GM19455 (cell line): Measurements from ENCODE around the gene GJA1.
"Not testable (repeated sequence)": the region's sequence is repeated elsewhere in the genome, so short reads cannot be mapped to it uniquely, and the experiment has no call there.

ENCODE experiments used
- ATAC-seq: cut with Tn5 transposase; IDR thresholded peaks from one replicate; pipeline ENCODE4 v1.9.1; 2021; ENCODE audit not compliant: unreplicated experiment

Gene GJA1

DNA sequence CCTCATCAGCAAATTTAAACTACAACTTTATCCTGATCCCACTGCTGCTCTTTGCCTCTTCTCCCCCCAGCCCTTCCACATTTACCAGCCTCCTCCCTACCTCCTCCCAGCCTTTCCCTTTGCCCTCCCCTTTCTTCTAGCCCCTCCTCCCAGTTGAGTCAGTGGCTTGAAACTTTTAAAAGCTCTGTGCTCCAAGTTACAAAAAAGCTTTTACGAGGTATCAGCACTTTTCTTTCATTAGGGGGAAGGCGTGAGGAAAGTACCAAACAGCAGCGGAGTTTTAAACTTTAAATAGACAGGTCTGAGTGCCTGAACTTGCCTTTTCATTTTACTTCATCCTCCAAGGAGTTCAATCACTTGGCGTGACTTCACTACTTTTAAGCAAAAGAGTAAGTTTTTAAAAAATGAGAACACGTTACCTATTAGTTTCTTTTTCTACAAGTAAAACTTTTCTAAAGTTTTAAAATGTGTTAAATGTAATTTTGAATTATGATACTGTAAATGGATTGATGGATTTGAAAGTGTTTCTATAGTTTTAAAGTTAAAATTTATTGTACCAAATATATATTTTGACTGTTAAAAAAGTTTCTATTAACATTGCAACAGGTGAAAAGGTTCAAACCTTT lies at the start of gene GJA1:
TSS of gene GJA1 (plus strand) at position 203 of the 626 bp plus-strand sequence. CDS start 11,202 bp downstream, outside the sequence.
- ATAC-seq, result no peak

DNA sequence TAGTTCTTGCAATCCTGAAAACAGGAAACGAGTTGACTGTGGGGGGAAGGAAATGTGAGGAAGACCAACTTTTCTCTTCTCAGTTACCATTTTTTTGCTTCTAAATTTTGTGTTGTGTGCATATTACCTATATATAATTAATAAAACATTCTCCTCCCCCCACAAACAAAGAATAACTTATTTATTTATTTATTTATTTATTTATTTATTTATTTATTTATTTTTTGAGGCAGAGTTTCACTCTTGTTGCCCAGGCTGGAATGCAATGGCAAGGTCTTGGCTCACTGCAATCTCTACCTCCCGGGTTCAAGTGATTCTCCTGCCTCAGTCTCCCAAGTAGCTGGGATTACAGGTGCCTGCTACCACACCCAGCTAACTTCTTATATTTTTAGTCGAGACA lies 48.9 kb upstream of the GJA1 start:
- ATAC-seq, result not testable (repeated sequence)

DNA sequence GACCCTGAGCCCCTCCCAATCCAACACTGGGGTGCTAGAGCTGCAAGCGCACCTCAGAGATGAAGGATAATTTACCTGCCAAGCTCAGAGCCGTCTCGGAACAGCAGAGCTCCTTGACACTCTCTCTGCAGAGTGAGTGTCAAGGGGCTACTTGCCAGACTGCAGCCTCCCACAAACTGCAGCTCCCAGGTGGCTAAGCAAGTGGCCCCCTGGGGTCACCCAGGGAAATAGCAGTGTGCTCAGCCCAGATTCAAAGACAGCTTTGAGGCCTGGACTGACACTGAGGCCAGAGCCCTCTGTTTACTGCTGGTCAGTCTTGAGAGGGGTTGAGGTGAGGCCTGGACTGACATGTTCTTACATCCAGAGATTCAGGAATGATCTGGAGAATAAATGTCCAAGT lies 46.0 kb upstream of the GJA1 start:
- ATAC-seq, result no peak

- ATAC-seq, result no peak
These were observed 41.5 kb upstream of the GJA1 start for GRCh38 chr6:121393731-121394505.

GRCh38 chr6:121395736-121396135 lies 39.7 kb upstream of the GJA1 start:
- no peak for ATAC-seq

DNA sequence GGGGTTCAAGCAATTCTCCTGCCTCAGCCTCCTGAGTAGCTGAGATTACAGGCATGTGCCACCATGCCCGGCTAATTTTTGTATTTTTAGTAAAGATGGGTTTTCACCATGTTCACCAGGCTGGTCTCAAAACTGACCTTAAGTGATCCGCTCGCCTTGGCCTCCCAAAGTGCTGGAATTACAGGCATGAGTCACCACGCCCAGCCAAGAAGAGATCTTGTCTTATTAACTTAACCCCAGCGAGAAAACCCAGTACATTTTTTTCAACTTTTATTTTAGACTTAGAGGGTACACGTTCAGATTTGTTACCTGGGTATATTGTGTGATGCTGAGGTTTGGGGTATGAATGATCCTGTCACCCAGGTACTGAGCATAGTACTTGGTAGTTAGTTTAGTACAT lies 38.3 kb upstream of the GJA1 start:
- not testable (repeated sequence) for ATAC-seq

GRCh38 chr6:121398127-121398526 lies 37.3 kb upstream of the GJA1 start:
- ATAC-seq, result no peak

- no peak for ATAC-seq
These were observed 35.5 kb upstream of the GJA1 start for GRCh38 chr6:121399966-121400365.

GRCh38 chr6:121403964-121404363 lies 31.5 kb upstream of the GJA1 start:
- no peak for ATAC-seq

- no peak for ATAC-seq
These were observed 30.1 kb upstream of the GJA1 start for GRCh38 chr6:121405306-121405705.

- no peak for ATAC-seq
These were observed 27.1 kb upstream of the GJA1 start for GRCh38 chr6:121408321-121408720.

DNA sequence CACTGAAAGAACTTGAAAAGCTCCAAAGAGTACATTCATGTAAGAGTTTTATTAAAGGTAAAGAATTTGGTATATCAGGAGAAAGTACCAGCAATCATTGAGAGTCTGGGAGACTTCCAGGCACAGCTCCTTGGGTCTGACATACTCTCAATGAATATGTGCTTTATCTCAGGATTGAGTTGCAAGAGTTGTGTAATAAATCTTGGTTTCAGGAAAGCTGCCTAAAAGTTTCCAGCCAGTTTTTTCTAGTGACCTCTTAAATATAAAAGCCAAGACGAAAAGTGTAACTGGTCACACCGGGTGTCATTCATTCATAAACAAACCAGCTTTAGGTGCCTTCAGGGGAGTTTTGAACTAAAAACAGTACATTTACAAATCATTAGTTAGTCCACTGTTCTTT lies 21.6 kb upstream of the GJA1 start:
- no peak for ATAC-seq

- no peak for ATAC-seq
These were observed 17.1 kb upstream of the GJA1 start for GRCh38 chr6:121418346-121418745.

DNA sequence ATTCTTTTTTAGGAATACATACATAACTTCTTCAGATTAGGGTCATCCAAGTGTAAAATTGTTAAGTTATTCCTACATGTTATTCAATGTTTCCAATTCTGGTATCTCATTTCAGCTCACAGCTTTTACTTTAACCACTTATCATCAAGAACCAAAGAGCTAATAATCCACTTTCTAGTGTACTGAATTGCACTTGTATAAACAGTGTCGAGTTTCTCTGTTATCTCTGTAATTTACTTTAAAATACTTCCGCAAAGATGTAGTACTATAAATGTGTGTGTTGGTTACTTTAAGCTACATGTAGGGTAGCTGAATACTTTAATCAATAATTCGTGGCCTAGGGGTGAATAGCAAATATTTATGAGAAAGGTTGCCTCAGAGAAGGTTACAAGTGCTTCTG lies 8.8 kb upstream of the GJA1 start:
- ATAC-seq, result no peak

- ATAC-seq, result no peak
These were observed 6.3 kb upstream of the GJA1 start for GRCh38 chr6:121428872-121429756.

DNA sequence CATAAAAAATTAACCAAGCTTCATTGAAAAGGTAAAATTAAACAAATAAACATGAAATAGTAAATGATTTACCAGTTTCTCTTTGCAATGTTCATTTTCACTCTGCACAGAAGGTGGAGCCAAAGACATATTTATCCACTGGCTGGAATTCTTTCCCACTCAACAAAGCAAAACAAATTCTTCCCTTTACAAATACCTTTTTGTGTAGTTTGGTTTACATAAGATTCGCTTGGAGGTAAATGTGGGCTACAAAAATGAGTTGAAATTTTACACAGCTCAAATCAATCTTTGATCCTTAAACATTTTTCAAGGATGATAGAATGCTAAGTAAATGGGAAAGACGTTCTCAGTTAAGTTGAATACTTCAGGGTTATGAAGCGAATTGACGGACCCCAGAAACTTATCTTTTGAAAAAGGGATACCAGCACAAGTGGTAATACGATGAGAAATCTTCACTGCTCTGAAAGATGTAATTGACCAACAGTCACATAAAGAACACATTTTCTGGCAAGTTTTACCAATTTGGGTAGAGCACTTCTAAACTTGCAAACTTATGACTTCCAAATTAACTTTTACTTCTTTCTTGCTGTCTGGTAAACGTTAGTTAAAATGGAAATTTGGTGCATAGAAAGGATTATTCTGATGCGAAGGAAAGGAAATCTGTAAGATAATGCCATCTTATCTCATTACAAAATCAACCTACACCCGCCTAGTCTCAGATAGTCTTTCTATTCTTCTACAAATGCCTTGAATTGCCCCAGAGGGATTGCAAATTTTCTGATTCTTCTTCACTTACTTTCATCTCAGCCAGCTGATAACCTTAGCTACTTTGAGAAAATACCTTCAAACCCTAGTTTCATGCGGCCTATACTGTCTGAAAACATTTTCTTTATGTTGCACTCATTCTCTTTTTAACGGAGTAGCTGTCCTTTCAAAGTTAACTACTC lies 4.7 kb upstream of the GJA1 start:
- ATAC-seq, result no peak

GRCh38 chr6:121431776-121432175 lies 3.7 kb upstream of the GJA1 start:
- ATAC-seq, result not testable (repeated sequence)

GRCh38 chr6:121434037-121434770 lies 1.2 kb upstream of the GJA1 start:
- no peak for ATAC-seq

GRCh38 chr6:121436274-121436857 lies 920 bp downstream of the GJA1 start:
- ATAC-seq, result no peak
